A673 (cell line): ENCODE measurements around the gene CMIP. TPM values are rescaled to one million over a fixed set of nuclear protein-coding genes. Genes with fewer than 3 reads are reported as not detected.

Experiments
- BruUV-seq: library from RNA; stranded (reverse); fragments of 400-500 nt; replicated peaks from 2 replicates; lab custom pipeline; 2021; lab: Mats Ljungman, UMichigan
- CTCF ChIA-PET: fragments of 300-600 bp; sonication (Branson Sonifier 250); formaldehyde crosslinking; loops from one replicate; lab custom pipeline; 2022; ENCODE audit warnings: antibody characterized with exemption; lab: Charles Lee
- POLR2A ChIA-PET: fragments of 300-600 bp; sonication (Branson Sonifier 250); formaldehyde crosslinking; loops from one replicate; lab custom pipeline; 2022; ENCODE audit warnings: antibody characterized with exemption; ENCODE audit not compliant: low non-redundant PET; lab: Charles Lee
- DNase-seq: peaks from one replicate; pipeline ENCODE4 v3.0.0-alpha.2; 2015; ENCODE audit warnings: low spot score
- H3K27ac ChIP-seq: fragments of 200-600 bp; sonication (generic); 2 replicates; pipeline ENCODE4 v1.5.1; 2016; ENCODE audit warnings: mixed run types, low read depth, mild to moderate bottlenecking, mixed read lengths, antibody characterized with exemption, low read length; ENCODE audit not compliant: poor library complexity, severe bottlenecking
- H3K27me3 ChIP-seq: fragments of 200-600 bp; sonication (generic); replicated peaks from 2 replicates; pipeline ENCODE4 v1.6.1; 2017; ENCODE audit warnings: mixed run types, low read depth, mild to moderate bottlenecking, mixed read lengths, antibody characterized with exemption, low read length; ENCODE audit not compliant: insufficient read depth, poor library complexity
- H3K36me3 ChIP-seq: fragments of 200-600 bp; sonication (generic); 2 replicates; pipeline ENCODE4 v1.6.1; 2016; ENCODE audit warnings: mixed run types, mild to moderate bottlenecking, mixed read lengths, antibody characterized with exemption, low read length; ENCODE audit not compliant: insufficient read depth, poor library complexity, severe bottlenecking
- H3K4me1 ChIP-seq: fragments of 200-600 bp; sonication (generic); 2 replicates; pipeline ENCODE4 v1.6.1; 2017; ENCODE audit warnings: mixed run types, mild to moderate bottlenecking, mixed read lengths, antibody characterized with exemption, low read length; ENCODE audit not compliant: insufficient read depth, poor library complexity, severe bottlenecking
- H3K4me3 ChIP-seq: fragments of 200-600 bp; sonication (generic); 2 replicates; pipeline ENCODE4 v1.5.1; 2016; ENCODE audit warnings: low read depth, mixed run types, mild to moderate bottlenecking, mixed read lengths, low read length; ENCODE audit not compliant: poor library complexity, severe bottlenecking
- H3K9me3 ChIP-seq: fragments of 200-600 bp; sonication (generic); 2 replicates; pipeline ENCODE4 v1.6.1; 2016; ENCODE audit warnings: mixed run types, low read depth, mild to moderate bottlenecking, mixed read lengths, antibody characterized with exemption, low read length; ENCODE audit not compliant: poor library complexity, severe bottlenecking
- EZH2 ChIP-seq: fragments of 200-600 bp; sonication (generic); IDR thresholded peaks from 2 replicates; pipeline ENCODE4 v1.6.1; 2017; ENCODE audit warnings: borderline replicate concordance, low read depth, mild to moderate bottlenecking, mixed read lengths, antibody characterized with exemption, low read length; ENCODE audit not compliant: poor library complexity, severe bottlenecking
- intact Hi-C: fragments of 100-400 bp; cut with micrococcal nuclease; formaldehyde crosslinking; loops from one replicate; pipeline ENCODE4 v1.10.0; 2022; ENCODE audit not compliant: unreplicated experiment
- total RNA-seq: library from RNA; stranded (reverse); gene quantifications from 2 replicates; pipeline ENCODE4 v1.2.3, GENCODE V29; 2021
- TF ChIP-seq, protein P1 (sequence below): fragments of 300-800, 200-600 bp; sonication (generic); conservative IDR thresholded peaks from 2 replicates; pipeline ENCODE4 v1.5.1; 2017; ENCODE audit warnings: low read depth, mild to moderate bottlenecking, antibody characterized with exemption, low read length, moderate library complexity, mixed read lengths

CMIP gene
- total RNA-seq, 1 experiment from 2014 or later: 25.5 TPM

DNA sequence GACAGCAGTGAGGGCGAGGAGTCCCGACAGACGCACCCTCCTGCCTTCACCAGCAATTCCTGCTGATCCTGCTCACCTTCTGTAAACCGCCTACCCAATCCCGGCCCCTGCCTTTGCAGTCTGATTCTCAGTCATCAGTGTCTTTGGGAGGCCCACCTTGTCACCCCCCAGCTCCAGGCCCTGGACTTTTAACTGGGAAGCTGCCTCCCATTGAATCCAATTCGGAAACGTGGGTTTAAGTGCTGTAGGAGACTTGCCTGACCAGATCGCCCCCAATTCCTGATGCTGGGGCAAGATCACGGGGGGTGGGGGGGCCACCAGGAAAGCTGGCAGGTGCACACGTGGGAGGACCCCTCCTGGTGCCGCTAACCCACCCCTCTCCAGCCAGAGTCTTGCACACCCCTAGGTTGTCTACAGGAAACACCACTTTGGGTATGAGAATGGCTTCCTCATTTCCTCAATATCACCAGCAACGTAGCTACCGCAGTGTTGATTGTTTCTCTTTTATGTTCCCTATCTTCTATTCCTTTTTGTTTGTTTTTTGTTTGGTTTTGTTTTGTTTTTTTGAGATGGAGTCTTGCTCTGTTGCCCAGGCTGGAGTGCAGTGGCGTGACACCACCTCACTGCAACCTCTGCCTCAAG lies 46.6 kb upstream of the CMIP start:
- intact Hi-C loops: loop anchor here (2.0 kb wide), 1 partner anchor 215 kb away; no protein-coding TSS in a partner anchor
- CTCF ChIA-PET: no interaction called here
- no peak overlapping the region for H3K4me3 ChIP-seq
- no peak for DNase-seq
- H3K27me3 ChIP-seq: no peaks in the 10 kb centered on the region
- no TSS peak for BruUV-seq
- no peak overlapping the region for H3K27ac ChIP-seq
- no peaks in the 10 kb centered on the region for H3K4me1 ChIP-seq
- no peaks in the 10 kb centered on the region for H3K9me3 ChIP-seq
- H3K36me3 ChIP-seq: no peaks in the 10 kb centered on the region
- POLR2A ChIA-PET: no interaction called here
- no peak for TF ChIP-seq EZH2
- TF ChIP-seq, protein P1, sequence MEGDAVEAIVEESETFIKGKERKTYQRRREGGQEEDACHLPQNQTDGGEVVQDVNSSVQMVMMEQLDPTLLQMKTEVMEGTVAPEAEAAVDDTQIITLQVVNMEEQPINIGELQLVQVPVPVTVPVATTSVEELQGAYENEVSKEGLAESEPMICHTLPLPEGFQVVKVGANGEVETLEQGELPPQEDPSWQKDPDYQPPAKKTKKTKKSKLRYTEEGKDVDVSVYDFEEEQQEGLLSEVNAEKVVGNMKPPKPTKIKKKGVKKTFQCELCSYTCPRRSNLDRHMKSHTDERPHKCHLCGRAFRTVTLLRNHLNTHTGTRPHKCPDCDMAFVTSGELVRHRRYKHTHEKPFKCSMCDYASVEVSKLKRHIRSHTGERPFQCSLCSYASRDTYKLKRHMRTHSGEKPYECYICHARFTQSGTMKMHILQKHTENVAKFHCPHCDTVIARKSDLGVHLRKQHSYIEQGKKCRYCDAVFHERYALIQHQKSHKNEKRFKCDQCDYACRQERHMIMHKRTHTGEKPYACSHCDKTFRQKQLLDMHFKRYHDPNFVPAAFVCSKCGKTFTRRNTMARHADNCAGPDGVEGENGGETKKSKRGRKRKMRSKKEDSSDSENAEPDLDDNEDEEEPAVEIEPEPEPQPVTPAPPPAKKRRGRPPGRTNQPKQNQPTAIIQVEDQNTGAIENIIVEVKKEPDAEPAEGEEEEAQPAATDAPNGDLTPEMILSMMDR: no peak

GRCh38 chr16:81399909-81400308 lies 44.7 kb upstream of the CMIP start:
- Histone ChIP-seq H3K27ac (no peak overlapping the region), H3K4me3 (no peak overlapping the region), H3K4me1 (no peaks in the 10 kb centered on the region), H3K9me3 (no peaks in the 10 kb centered on the region), H3K27me3 (no peaks in the 10 kb centered on the region), H3K36me3 (no peaks in the 10 kb centered on the region)
- intact Hi-C loops: loop anchor here (5.0 kb wide), 1 partner anchor 337 kb away; no protein-coding TSS in a partner anchor
- no TSS peak for BruUV-seq
- DNase-seq: no peak
- TF ChIP-seq, protein P1: no peak
- no peak for TF ChIP-seq EZH2
- ChIA-PET CTCF (no interaction called here), POLR2A (no interaction called here)

GRCh38 chr16:81401035-81401950 lies 43.3 kb upstream of the CMIP start:
- POLR2A ChIA-PET: no interaction called here
- no peak overlapping the region for H3K27ac ChIP-seq

More at GRCh38 chr16:81401035-81401950, 43.3 kb upstream of the CMIP start:
- CTCF ChIA-PET: no interaction called here
- H3K4me1 ChIP-seq: no peaks in the 10 kb centered on the region
- no peak overlapping the region for H3K4me3 ChIP-seq
- H3K9me3 ChIP-seq: no peaks in the 10 kb centered on the region
- H3K36me3 ChIP-seq: no peaks in the 10 kb centered on the region
- no TSS peak for BruUV-seq
- intact Hi-C loops: loop anchor here (5.0 kb wide), 1 partner anchor 336 kb away; no protein-coding TSS in a partner anchor
- no peak for DNase-seq
- H3K27me3 ChIP-seq: no peaks in the 10 kb centered on the region
- TF ChIP-seq, protein P1: no peak
- TF ChIP-seq EZH2: no peak
